T-helper 1 cell treated with Interleukin-12 subunit alpha and Interleukin-12 subunit beta and Interleukin-4 antibody, amounts not matched to agents 30 μg/mL and 1 μg/mL, for 36 hours (primary cell): Measurements from ENCODE around the gene RGS14.

Experiments
- H3K27ac Mint-ChIP-seq: one replicate; pipeline ENCODE4 v1.8.0; 2021; ENCODE audit warnings: mild to moderate bottlenecking, mixed read lengths
- H3K27me3 Mint-ChIP-seq: one replicate; pipeline ENCODE4 v1.8.0; 2021; ENCODE audit warnings: low read depth, mixed read lengths
- H3K36me3 Mint-ChIP-seq: one replicate; pipeline ENCODE4 v1.8.0; 2021; ENCODE audit warnings: low read depth, mixed read lengths
- H3K4me1 Mint-ChIP-seq: one replicate; pipeline ENCODE4 v1.8.0; 2021; ENCODE audit warnings: low read depth, mixed read lengths
- H3K4me3 Mint-ChIP-seq: one replicate; pipeline ENCODE4 v1.8.0; 2021; ENCODE audit warnings: mild to moderate bottlenecking, moderate library complexity, mixed read lengths
- H3K9me3 Mint-ChIP-seq: one replicate; pipeline ENCODE4 v1.8.0; 2021; ENCODE audit warnings: mixed read lengths

RGS14 gene

DNA sequence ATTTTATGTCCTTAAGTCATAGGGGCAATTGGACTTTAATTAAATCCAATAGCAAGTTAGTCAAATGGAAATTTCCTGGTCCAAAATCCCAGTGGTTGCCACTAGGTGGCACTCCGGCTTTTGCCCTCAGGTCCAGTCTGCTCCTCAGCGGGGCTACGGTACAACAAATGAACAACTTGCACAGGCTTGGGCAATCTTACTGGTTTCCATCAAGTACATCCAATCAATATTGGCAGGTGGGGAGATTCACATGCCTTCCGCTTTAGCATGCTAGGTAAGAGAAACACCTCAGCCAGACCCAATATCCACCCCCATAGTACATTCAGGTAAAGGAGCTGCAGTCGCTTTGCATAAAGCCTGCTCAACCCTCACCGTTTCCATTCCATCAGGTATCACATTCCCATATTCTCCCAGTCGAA, 39.8 kb upstream of the RGS14 start:
- H3K36me3 Mint-ChIP-seq = peaks cover 10% of the 10 kb centered on the region
- peaks cover 7% of the 10 kb centered on the region for H3K9me3 Mint-ChIP-seq
- H3K4me3 Mint-ChIP-seq = no peak overlapping the region
- H3K27me3 Mint-ChIP-seq = no peaks in the 10 kb centered on the region
- no peak overlapping the region for H3K27ac Mint-ChIP-seq
- H3K4me1 Mint-ChIP-seq = peaks cover 22% of the 10 kb centered on the region

- Mint-ChIP-seq H3K27ac (no peak overlapping the region), H3K9me3 (peaks cover 7% of the 10 kb centered on the region), H3K27me3 (no peaks in the 10 kb centered on the region), H3K4me1 (peaks cover 18% of the 10 kb centered on the region), H3K4me3 (no peak overlapping the region), H3K36me3 (peaks cover 10% of the 10 kb centered on the region)
Observed at GRCh38 chr5:177319913-177320588, 37.7 kb upstream of the RGS14 start.

DNA sequence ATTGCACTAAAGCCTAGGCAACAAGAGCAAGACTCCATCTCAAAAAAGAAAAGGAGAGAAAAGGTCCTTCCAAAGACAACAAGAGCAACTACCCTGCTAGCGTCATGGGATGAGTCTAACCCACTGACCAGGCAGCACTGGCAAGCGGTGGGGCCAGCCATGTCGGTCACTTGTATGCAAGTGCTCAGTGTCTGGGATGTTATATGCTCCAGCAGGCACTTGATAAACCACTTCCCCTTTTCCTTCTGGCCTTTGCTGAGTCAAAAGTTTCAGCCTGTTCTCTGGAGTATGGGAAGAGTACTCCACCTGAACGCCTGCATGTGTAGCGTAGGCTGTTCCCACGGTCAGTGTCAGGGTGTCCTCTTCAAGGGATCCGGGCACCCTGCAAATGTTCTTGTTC, 36.8 kb upstream of the RGS14 start:
- peaks cover 18% of the 10 kb centered on the region for H3K4me1 Mint-ChIP-seq
- H3K9me3 Mint-ChIP-seq = peaks cover 7% of the 10 kb centered on the region
- H3K36me3 Mint-ChIP-seq = peaks cover 10% of the 10 kb centered on the region
- H3K27me3 Mint-ChIP-seq = no peaks in the 10 kb centered on the region
- H3K4me3 Mint-ChIP-seq = no peak overlapping the region
- no peak overlapping the region for H3K27ac Mint-ChIP-seq

DNA sequence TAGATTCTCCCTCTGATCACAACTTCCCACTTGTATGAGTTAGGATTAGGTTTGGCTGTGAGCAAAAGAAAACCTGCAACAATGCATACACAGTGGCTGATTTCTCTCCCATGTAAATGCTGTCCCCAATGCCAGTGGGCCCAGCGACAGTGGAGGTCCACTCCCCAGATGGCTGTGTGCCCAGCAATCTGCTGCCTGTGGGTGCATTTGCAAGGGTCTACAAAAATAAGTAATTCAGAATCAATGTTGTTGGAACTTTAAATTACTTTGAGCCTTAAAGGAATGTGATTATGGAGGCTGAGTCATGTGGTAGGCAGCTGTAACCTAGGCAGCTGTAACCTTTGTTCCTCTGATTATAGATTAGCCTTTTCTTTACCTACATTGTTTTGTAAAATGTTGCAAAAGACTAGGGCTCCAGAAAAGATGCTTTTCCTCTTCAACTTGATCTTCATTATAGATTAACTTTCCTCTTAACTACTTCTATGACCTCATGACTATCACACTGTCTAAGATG, 31.8 kb upstream of the RGS14 start:
- H3K4me3 Mint-ChIP-seq = no peak overlapping the region
- H3K36me3 Mint-ChIP-seq = peaks cover 18% of the 10 kb centered on the region
- H3K4me1 Mint-ChIP-seq = peaks cover 8% of the 10 kb centered on the region
- no peaks in the 10 kb centered on the region for H3K27me3 Mint-ChIP-seq
- no peaks in the 10 kb centered on the region for H3K9me3 Mint-ChIP-seq
- no peak overlapping the region for H3K27ac Mint-ChIP-seq

DNA sequence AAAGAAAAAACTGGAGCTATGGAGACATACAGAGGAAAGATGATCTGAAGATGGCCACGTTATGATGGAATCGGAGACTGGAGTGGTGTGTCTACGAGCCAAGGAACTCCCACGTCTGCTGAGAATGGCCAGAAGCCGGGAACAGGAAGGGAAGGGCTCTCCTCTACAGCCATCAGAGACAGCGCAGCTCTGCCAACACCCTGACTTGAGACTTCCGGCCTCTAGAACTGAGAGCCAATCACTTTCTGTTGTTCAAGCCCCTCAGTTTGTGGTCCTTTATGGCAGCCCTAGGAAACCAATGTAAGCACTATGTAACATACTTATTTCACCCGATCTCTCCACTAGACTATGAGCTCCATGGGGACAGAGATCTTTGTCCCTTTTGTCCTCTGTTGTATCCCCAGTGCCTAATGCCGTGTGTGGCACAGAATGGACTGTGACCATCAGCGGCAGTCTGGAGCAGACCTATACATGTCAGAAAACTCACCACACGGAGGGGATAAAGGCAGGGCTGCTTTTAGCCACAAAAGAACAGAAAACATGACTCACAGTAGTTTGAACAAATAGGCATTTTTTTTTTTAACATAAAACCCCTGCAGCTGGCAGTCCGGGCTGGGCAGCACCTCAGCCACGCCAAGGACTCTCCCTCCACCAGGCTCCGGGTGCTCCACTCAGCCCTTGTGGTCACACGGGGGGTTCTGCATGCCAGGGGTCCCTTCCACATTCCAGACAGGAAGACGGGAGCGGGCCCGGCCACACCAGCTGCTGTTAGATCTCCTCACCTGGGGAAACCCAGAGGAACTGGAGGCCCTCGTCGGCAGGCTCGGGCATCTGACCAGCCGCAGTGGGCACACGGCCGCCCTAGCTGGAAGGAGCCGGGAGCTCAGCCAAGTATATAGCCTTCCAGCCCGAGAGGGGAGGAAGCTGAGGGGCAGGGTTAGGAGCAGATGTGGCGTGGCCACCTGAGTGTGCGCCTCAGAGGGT, 29.9 kb upstream of the RGS14 start:
- no peak overlapping the region for H3K27ac Mint-ChIP-seq
- peaks cover 19% of the 10 kb centered on the region for H3K36me3 Mint-ChIP-seq
- no peak overlapping the region for H3K4me3 Mint-ChIP-seq
- no peaks in the 10 kb centered on the region for H3K27me3 Mint-ChIP-seq
- peaks cover 8% of the 10 kb centered on the region for H3K4me1 Mint-ChIP-seq
- H3K9me3 Mint-ChIP-seq = no peaks in the 10 kb centered on the region

- H3K9me3 Mint-ChIP-seq = no peaks in the 10 kb centered on the region
- no peak overlapping the region for H3K27ac Mint-ChIP-seq
- no peaks in the 10 kb centered on the region for H3K27me3 Mint-ChIP-seq
- H3K36me3 Mint-ChIP-seq = peaks cover 25% of the 10 kb centered on the region
- no peak overlapping the region for H3K4me3 Mint-ChIP-seq
- peaks cover 8% of the 10 kb centered on the region for H3K4me1 Mint-ChIP-seq
Observed at GRCh38 chr5:177328545-177329231, 29.0 kb upstream of the RGS14 start.

DNA sequence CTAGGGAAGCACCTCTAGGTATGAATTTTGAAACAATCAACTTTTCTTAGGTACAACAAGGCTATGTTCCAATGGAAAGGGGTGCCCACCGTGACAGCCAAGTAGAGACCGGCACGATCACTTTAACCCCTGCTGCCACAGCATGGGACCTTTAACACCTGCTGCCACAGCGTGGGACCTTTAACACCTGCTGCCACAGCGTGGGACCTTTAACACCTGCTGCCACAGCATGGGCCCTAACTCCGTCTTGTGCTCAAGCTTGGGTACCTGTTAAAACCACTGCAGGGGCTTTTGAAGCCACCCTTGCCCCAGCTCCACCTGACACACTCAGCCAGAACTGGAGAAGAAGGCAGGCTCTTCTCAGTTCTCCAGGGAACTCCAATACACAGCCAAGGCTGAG, 27.8 kb upstream of the RGS14 start:
- Mint-ChIP-seq H3K36me3 (peaks cover 32% of the 10 kb centered on the region), H3K27ac (no peak overlapping the region), H3K27me3 (no peaks in the 10 kb centered on the region)

GRCh38 chr5:177330991-177331842, 26.5 kb upstream of the RGS14 start:
- H3K9me3 Mint-ChIP-seq = no peaks in the 10 kb centered on the region
- H3K4me3 Mint-ChIP-seq = no peak overlapping the region
- H3K4me1 Mint-ChIP-seq = peaks cover 6% of the 10 kb centered on the region
- no peaks in the 10 kb centered on the region for H3K27me3 Mint-ChIP-seq
- peaks cover 39% of the 10 kb centered on the region for H3K36me3 Mint-ChIP-seq
- no peak overlapping the region for H3K27ac Mint-ChIP-seq

More for the DNA sequence above, 27.8 kb upstream of the RGS14 start:
- H3K4me1 Mint-ChIP-seq = peaks cover 6% of the 10 kb centered on the region
- H3K4me3 Mint-ChIP-seq = no peak overlapping the region
- no peaks in the 10 kb centered on the region for H3K9me3 Mint-ChIP-seq

DNA sequence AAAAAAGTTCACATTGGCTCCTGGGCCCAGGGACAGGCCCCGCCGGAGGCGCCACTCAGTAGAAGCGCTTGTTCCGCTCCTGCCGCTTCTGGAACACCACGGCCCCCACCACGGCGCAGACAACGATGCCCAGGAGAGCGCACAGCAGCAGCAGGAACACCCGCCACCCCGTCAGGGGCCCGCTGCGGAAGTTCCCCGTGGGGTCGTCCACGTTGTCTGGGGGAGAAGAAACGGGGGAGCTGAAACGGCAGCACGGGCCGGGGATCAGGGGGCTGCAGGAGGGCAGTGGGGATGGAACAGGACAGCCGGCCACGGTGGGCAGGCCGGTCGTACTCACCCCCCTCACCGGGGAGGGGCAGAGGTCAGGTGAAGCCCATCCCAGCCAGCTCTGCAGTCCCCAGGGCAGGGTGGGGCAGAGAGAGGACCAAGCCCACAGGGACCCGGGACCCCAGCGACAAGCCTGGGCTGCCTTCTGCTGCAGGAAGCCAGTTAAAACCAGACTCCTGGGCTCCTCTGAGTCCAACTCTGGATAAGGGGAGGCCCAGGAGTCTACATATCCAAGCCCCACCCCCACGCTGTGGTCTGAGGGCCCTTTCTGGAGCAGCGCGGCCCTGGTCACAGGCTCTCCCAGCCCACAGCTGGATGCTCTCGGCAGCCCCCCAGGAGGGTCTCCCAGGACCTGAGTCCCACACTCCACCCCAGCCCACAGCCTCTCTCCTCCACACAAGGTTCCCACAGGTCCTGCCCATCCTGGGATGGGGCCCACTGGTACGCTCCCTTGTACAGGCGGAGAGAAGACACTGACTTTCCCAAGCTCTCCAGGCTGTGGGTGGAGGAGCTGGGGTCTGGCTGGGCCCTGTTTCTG, 25.5 kb upstream of the RGS14 start:
- Mint-ChIP-seq H3K9me3 (no peaks in the 10 kb centered on the region), H3K4me3 (no peak overlapping the region), H3K27ac (no peak overlapping the region), H3K27me3 (no peaks in the 10 kb centered on the region), H3K36me3 (peaks cover 41% of the 10 kb centered on the region), H3K4me1 (peaks cover 6% of the 10 kb centered on the region)

DNA sequence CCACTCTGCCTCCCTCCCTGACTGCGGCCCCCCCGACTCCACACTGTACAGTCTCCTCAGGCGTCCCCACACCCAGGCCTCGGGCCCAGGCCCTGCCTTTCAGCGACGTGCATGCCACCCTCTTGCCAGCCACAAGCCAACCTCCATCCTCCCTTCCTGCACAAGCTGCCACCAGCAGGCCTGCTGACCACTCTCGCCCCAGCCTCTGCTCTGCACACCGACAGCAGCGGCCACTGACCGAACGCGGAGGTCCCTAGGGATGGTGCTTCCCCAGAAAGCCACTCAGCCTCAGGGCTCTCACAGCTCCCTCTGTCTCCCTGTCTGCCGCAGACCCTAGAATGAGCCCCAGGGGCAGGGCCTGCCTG, 24.8 kb upstream of the RGS14 start:
- no peaks in the 10 kb centered on the region for H3K27me3 Mint-ChIP-seq
- H3K4me3 Mint-ChIP-seq = no peak overlapping the region
- no peaks in the 10 kb centered on the region for H3K9me3 Mint-ChIP-seq
- peaks cover 4% of the 10 kb centered on the region for H3K4me1 Mint-ChIP-seq
- H3K36me3 Mint-ChIP-seq = peaks cover 36% of the 10 kb centered on the region
- no peak overlapping the region for H3K27ac Mint-ChIP-seq

DNA sequence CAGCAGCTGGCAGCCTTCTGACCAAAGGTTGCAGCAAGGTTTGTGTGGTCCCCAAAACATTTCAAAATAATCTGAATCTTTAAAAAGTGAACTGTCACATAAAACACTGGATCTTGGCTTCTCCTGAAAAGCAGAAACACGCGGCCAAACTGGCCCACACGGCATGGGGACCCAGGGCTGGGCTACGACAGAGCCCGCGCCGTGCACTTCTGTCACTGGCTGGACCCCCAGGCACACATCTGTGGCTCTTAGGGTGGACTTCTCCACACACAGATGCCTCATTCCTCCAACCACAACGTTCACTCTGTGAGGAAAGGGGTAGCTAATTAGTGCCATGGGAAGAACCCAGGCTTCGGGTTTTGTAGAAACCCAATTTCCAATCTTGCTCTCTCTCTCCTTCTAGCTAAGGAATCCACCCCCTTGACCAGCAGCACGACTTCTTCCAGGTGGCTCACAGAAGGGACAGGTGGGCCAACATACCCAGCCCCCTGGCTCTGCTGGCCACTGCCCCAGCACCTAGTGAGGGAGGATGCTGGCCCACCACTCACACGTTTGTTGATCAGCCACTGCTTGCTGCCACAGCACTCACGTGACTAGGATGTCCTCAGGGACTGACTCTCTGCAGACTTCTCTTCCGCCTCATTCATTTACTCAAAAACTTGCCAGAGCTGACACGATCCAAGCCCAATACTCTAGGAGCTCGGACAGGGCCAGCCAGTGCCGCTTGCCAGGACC, 24.1 kb upstream of the RGS14 start:
- no peaks in the 10 kb centered on the region for H3K9me3 Mint-ChIP-seq
- peaks cover 36% of the 10 kb centered on the region for H3K36me3 Mint-ChIP-seq
- H3K27ac Mint-ChIP-seq = no peak overlapping the region

GRCh38 chr5:177334155-177334551, 23.6 kb upstream of the RGS14 start:
- no peak overlapping the region for H3K27ac Mint-ChIP-seq
- H3K36me3 Mint-ChIP-seq = peaks cover 41% of the 10 kb centered on the region
- H3K27me3 Mint-ChIP-seq = no peaks in the 10 kb centered on the region
- no peaks in the 10 kb centered on the region for H3K9me3 Mint-ChIP-seq
- no peak overlapping the region for H3K4me3 Mint-ChIP-seq
- H3K4me1 Mint-ChIP-seq = peaks cover 4% of the 10 kb centered on the region

More for the DNA sequence above, 24.1 kb upstream of the RGS14 start:
- Mint-ChIP-seq H3K4me1 (peaks cover 4% of the 10 kb centered on the region), H3K27me3 (no peaks in the 10 kb centered on the region), H3K4me3 (no peak overlapping the region)
